A549 treated with CORT108297 at 1 μM for 4 hours (cell line): ENCODE data around the gene MMS22L. TPM values are rescaled to one million over a fixed set of nuclear protein-coding genes. Genes with fewer than 3 reads are reported as not detected.

ENCODE experiments used
- total RNA-seq: library from RNA; stranded (reverse); fragments of 200-300 nt; extraction: Qiagen RNA extraction; gene quantifications from 5 replicates; pipeline ENCODE4 v1.2.3, GENCODE V29; 2022

The MMS22L gene, protein sequence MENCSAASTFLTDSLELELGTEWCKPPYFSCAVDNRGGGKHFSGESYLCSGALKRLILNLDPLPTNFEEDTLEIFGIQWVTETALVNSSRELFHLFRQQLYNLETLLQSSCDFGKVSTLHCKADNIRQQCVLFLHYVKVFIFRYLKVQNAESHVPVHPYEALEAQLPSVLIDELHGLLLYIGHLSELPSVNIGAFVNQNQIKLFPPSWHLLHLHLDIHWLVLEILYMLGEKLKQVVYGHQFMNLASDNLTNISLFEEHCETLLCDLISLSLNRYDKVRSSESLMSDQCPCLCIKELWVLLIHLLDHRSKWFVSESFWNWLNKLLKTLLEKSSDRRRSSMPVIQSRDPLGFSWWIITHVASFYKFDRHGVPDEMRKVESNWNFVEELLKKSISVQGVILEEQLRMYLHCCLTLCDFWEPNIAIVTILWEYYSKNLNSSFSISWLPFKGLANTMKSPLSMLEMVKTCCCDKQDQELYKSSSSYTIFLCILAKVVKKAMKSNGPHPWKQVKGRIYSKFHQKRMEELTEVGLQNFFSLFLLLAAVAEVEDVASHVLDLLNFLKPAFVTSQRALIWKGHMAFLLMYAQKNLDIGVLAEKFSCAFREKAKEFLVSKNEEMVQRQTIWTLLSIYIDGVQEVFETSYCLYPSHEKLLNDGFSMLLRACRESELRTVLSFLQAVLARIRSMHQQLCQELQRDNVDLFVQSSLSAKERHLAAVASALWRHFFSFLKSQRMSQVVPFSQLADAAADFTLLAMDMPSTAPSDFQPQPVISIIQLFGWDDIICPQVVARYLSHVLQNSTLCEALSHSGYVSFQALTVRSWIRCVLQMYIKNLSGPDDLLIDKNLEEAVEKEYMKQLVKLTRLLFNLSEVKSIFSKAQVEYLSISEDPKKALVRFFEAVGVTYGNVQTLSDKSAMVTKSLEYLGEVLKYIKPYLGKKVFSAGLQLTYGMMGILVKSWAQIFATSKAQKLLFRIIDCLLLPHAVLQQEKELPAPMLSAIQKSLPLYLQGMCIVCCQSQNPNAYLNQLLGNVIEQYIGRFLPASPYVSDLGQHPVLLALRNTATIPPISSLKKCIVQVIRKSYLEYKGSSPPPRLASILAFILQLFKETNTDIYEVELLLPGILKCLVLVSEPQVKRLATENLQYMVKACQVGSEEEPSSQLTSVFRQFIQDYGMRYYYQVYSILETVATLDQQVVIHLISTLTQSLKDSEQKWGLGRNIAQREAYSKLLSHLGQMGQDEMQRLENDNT
- 9.5 to 14.2 TPM (median 13.3 TPM) in 5 replicates for total RNA-seq

DNA sequence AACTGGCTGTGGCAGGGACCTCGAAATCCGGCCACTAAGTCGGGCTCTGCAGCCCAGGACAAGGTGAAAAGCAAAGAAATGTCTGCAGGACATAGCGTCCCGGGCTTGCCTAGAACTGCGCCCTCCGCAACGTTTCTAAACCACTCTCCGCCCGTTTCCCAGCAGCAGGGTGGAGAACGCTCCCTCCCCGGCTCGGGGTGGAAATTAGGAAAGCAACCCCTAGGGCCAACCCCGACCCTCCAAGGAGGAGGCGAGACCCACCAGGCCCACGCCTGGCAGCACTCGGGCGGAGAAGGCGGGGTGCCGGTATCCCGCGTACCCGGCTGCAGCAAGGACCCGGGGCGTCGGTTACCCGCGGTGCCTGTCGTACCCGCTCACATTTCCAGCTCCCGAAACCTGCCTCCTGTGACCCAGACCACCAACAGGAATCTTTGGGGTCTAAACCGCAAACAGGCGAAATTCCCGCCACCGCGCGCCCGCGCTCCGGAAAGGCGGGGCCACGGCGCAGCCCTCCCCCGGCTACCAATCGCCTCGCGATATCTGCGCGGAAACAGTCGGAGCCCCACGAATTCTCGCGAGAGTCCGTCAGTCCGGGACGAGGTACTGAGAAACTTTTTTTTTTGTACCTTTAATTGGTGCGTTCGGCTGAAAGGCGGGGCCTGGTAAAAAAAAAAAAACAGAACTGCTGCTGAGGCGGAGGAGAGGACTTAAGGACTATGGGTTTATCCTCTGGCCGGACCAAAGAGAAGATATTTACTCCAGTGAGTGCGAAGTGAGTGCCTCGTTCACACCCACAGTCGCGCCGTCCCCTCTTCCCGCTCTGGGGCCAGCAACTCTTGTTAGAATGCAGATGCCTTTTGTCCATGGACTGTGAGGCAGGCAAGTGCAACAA lies at the start of gene MMS22L:
Gene MMS22L, minus strand, starts transcription at position 491 of the 892 bp plus-strand sequence. CDS start 739 bp downstream, outside the sequence.

